Spleen (tissue), 7 donors: ENCODE results near the gene OR13C8.
"Not testable (repeated sequence)": the region's sequence is repeated elsewhere in the genome, so short reads cannot be mapped to it uniquely, and the experiment has no call there.

Source experiments
- POLR2A ChIP-seq, 3 donors: fragments of 450-650 bp; IDR thresholded peaks; one replicate each; pipeline ENCODE4 v1.5.1; 2017; ENCODE audit warnings: antibody characterized with exemption in 3 of 3, mild to moderate bottlenecking in 1 of 3
- TF ChIP-seq, protein P1 (sequence below), 11 experiments: fragments of 200-600 bp in 7 of 11; fragments of 450-650 bp in 4 of 11; sonication (generic) in 4 of 11; IDR thresholded peaks in 8 of 11; conservative IDR thresholded peaks in 3 of 11; 1 replicate in 7 of 11; 2 replicates in 4 of 11; pipeline versions ENCODE4 v1.4.0 to v1.8.0; 2016 to 2021; ENCODE audit warnings: antibody characterized with exemption in 11 of 11, inconsistent platforms in 4 of 11, mild to moderate bottlenecking in 1 of 11
- donor health status: DM: no; HTN: no; CAD: no; lungs with moderate emphysema.
- donor health status: DM: no; HTN: no; CAD: no.
- donor health status: DM: no; HTN: no; CAD: no.

DNA sequence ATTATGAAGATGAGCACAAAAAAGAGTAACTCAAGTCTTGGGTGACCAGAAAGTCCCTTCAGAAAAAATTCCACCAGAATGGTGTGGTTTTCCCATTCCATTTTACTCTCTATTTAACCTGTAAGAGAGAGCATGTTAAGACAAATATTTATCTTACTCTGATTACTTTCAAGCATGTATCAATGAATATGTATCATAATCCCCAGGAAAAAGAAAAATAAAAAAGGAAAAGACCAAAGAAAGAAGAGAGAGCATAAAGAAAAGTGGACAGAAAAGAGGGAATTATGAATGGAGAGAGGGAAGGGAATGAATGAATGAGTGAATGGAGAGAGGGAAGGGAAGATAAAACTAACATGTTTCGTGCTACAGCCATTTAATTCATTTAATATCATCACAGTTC is 36.6 kb downstream of the OR13C8 start, which contains the start of gene OR13C2:
- TF ChIP-seq, protein P1, sequence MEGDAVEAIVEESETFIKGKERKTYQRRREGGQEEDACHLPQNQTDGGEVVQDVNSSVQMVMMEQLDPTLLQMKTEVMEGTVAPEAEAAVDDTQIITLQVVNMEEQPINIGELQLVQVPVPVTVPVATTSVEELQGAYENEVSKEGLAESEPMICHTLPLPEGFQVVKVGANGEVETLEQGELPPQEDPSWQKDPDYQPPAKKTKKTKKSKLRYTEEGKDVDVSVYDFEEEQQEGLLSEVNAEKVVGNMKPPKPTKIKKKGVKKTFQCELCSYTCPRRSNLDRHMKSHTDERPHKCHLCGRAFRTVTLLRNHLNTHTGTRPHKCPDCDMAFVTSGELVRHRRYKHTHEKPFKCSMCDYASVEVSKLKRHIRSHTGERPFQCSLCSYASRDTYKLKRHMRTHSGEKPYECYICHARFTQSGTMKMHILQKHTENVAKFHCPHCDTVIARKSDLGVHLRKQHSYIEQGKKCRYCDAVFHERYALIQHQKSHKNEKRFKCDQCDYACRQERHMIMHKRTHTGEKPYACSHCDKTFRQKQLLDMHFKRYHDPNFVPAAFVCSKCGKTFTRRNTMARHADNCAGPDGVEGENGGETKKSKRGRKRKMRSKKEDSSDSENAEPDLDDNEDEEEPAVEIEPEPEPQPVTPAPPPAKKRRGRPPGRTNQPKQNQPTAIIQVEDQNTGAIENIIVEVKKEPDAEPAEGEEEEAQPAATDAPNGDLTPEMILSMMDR (IDR thresholded peaks at IDR 0.05 in 8 of 11, conservative IDR thresholded peaks at IDR 0.05 in 3 of 11), result not testable (repeated sequence)
- TF ChIP-seq POLR2A (IDR thresholded peaks at IDR 0.05), result not testable (repeated sequence)
